HepG2 (cell line): ENCODE measurements around the gene RELB. TPM values are rescaled to one million over a fixed set of nuclear protein-coding genes. Genes with fewer than 3 reads are reported as not detected.

Experiments used
- ATAC-seq: fragments of 200-7000 bp; cut with Tn5 transposase; 3 replicates; pipeline ENCODE4 v1.9.1; 2020; ENCODE audit warnings: mild to moderate bottlenecking, moderate library complexity
- BruUV-seq: library from RNA; stranded (reverse); fragments of 400-500 nt; replicated peaks from 2 replicates; lab custom pipeline; 2021; lab: Mats Ljungman, UMichigan
- CTCF ChIA-PET: fragments of 300-600 bp; formaldehyde crosslinking; extraction: SDS; loops from one replicate; lab custom pipeline; 2021; ENCODE audit warnings: low total read pairs, inconsistent platforms, low intra/inter-chr PET ratio; lab: Yijun Ruan, JAX
- POLR2A ChIA-PET: fragments of 350-600 bp; sonication (Branson Sonifier 250); formaldehyde crosslinking; loops from one replicate; lab custom pipeline; 2020; ENCODE audit warnings: antibody characterized with exemption, inconsistent platforms; lab: Yijun Ruan, JAX
- DNase-seq: peaks from one replicate; pipeline ENCODE4 v3.0.0-alpha.2; 2015; ENCODE audit warnings: low spot score
- FAIRE-seq: peaks from 3 replicates; lab custom pipeline; 2011; peaks lifted over from hg19 to GRCh38; lab: Jason Lieb, UNC
- H2AFZ ChIP-seq: one replicate; pipeline ENCODE4 v1.6.1; 2011; ENCODE audit warnings: low read length, inconsistent platforms
- H3K27ac ChIP-seq: fragments of 300-600 bp; 3 replicates; pipeline ENCODE4 v1.8.0; 2011; ENCODE audit warnings: mixed run types, mild to moderate bottlenecking, mixed read lengths, low read length, inconsistent platforms; ENCODE audit not compliant: insufficient read depth; ENCODE audit errors: extremely low read length
- H3K27me3 ChIP-seq, 2 experiments: fragments of 200-600 bp in 1 of 2; 2 replicates in 1 of 2; 3 replicates in 1 of 2; pipeline versions ENCODE4 v1.6.0 to v1.8.0; 2011; ENCODE audit warnings: low read length in 2 of 2, mild to moderate bottlenecking in 2 of 2, moderate library complexity in 2 of 2, inconsistent platforms in 1 of 2; ENCODE audit not compliant: insufficient read depth in 2 of 2, control insufficient read depth in 1 of 2
- H3K36me3 ChIP-seq, 2 experiments: fragments of 200-600 bp in 1 of 2; replicated peaks in 1 of 2; 2 replicates in 1 of 2; 3 replicates in 1 of 2; pipeline versions ENCODE4 v1.5.1 to v1.8.0; 2011; ENCODE audit warnings: low read length in 2 of 2, inconsistent platforms in 1 of 2; ENCODE audit not compliant: insufficient read depth in 2 of 2, control insufficient read depth in 1 of 2
- H3K4me1 ChIP-seq: 2 replicates; pipeline ENCODE4 v1.5.1; 2012; ENCODE audit warnings: low read length, inconsistent platforms; ENCODE audit not compliant: insufficient read depth
- H3K4me2 ChIP-seq: 2 replicates; pipeline ENCODE4 v1.6.0; 2011; ENCODE audit warnings: low read depth, low read length, inconsistent platforms
- H3K4me3 ChIP-seq, 3 experiments: fragments of 200-600 bp in 1 of 3; sonication (generic), shearing (Covaris generic) in 1 of 3; replicated peaks in 1 of 3; 2 replicates each; pipeline ENCODE4 v1.5.1; 2011 to 2016; ENCODE audit warnings: low read length in 3 of 3, inconsistent platforms in 2 of 3, low read depth in 2 of 3, mild to moderate bottlenecking in 2 of 3, control low read depth in 1 of 3, mixed read lengths in 1 of 3; ENCODE audit not compliant: insufficient read depth in 1 of 3
- H3K79me2 ChIP-seq: one replicate; pipeline ENCODE4 v1.6.1; 2011; ENCODE audit warnings: low read length, inconsistent platforms; ENCODE audit not compliant: insufficient read depth
- H3K9ac ChIP-seq: 2 replicates; pipeline ENCODE4 v1.6.0; 2011; ENCODE audit warnings: mild to moderate bottlenecking, low read depth, low read length, inconsistent platforms; ENCODE audit not compliant: insufficient read depth
- H3K9me3 ChIP-seq: 2 replicates; pipeline ENCODE4 v1.5.1; 2012; ENCODE audit warnings: mild to moderate bottlenecking, low read length
- H4K20me1 ChIP-seq: 2 replicates; pipeline ENCODE4 v1.6.0; 2011; ENCODE audit warnings: inconsistent platforms, mild to moderate bottlenecking, low read length, moderate library complexity; ENCODE audit not compliant: insufficient read depth
- ELF4 ChIP-seq: sonication (generic); formaldehyde crosslinking; IDR thresholded peaks from 2 replicates; pipeline ENCODE4 v1.5.0; 2020; ENCODE audit warnings: missing genetic modification reagents, mild to moderate bottlenecking, moderate library complexity, borderline replicate concordance
- ETS1 ChIP-seq: sonication (generic); formaldehyde crosslinking; IDR thresholded peaks from 2 replicates; pipeline ENCODE4 v1.4.0; 2020; ENCODE audit warnings: missing genetic modification reagents
- FIP1L1 ChIP-seq: fragments of 200-400 bp; formaldehyde crosslinking; IDR thresholded peaks from 2 replicates; pipeline ENCODE4 v1.6.1; 2018; ENCODE audit warnings: low read depth, mild to moderate bottlenecking, low read length, moderate library complexity, borderline replicate concordance; ENCODE audit not compliant: insufficient read depth
- GRHL1 ChIP-seq: sonication (generic); formaldehyde crosslinking; conservative IDR thresholded peaks from 2 replicates; pipeline ENCODE4 v1.8.0; 2022; ENCODE audit warnings: missing genetic modification reagents
- HDAC6 ChIP-seq: fragments of 200-600 bp; sonication (generic); IDR thresholded peaks from 2 replicates; pipeline ENCODE4 v1.7.0; 2017; ENCODE audit warnings: mild to moderate bottlenecking, antibody characterized with exemption, low read length, low read depth
- JUN ChIP-seq: sonication (generic); formaldehyde crosslinking; IDR thresholded peaks from 2 replicates; pipeline ENCODE4 v1.4.0; 2020; ENCODE audit warnings: mild to moderate bottlenecking, missing genetic modification reagents
- MTF2 ChIP-seq: sonication (generic); formaldehyde crosslinking; IDR thresholded peaks from 2 replicates; pipeline ENCODE4 v1.5.0; 2020; ENCODE audit warnings: missing genetic modification reagents, borderline replicate concordance
- TEAD2 ChIP-seq: sonication (generic); formaldehyde crosslinking; IDR thresholded peaks from 2 replicates; pipeline ENCODE4 v1.9.0; 2021; ENCODE audit warnings: missing genetic modification reagents
- ZFP37 ChIP-seq: sonication (generic); formaldehyde crosslinking; IDR thresholded peaks from 2 replicates; pipeline ENCODE4 v1.4.0; 2020; ENCODE audit warnings: missing genetic modification reagents, borderline replicate concordance
- ZFP41 ChIP-seq: sonication (generic); formaldehyde crosslinking; IDR thresholded peaks from 2 replicates; pipeline ENCODE4 v1.4.0; 2020; ENCODE audit warnings: mild to moderate bottlenecking, missing genetic modification reagents, borderline replicate concordance
- ZMYM4 ChIP-seq: sonication (generic); formaldehyde crosslinking; IDR thresholded peaks from 2 replicates; pipeline ENCODE4 v1.8.1; 2023; ENCODE audit warnings: mild to moderate bottlenecking, missing genetic modification reagents
- ZNF101 ChIP-seq: sonication (generic); formaldehyde crosslinking; IDR thresholded peaks from 2 replicates; pipeline ENCODE4 v1.4.0; 2020; ENCODE audit warnings: mild to moderate bottlenecking, low read depth, missing genetic modification reagents, borderline replicate concordance
- ZNF354B ChIP-seq: sonication (generic); formaldehyde crosslinking; IDR thresholded peaks from 2 replicates; pipeline ENCODE4 v1.8.0; 2022; ENCODE audit warnings: mild to moderate bottlenecking, missing genetic modification reagents
- ZNF619 ChIP-seq: sonication (generic); formaldehyde crosslinking; IDR thresholded peaks from 2 replicates; pipeline ENCODE4 v1.4.0; 2020; ENCODE audit warnings: mild to moderate bottlenecking, missing genetic modification reagents
- WGBS: methylation state at CpG from one replicate; pipeline ENCODE4 v1.1.6; 2017; ENCODE audit warnings: low lambda C conversion rate; 5-methylcytosine and 5-hydroxymethylcytosine counted together
- in situ Hi-C: cut with HindIII; loops from 2 replicates; pipeline ENCODE4 v1.10.0; 2017; ENCODE audit warnings: low pct_unique_long_range_greater_than_20kb; ENCODE audit not compliant: extremely low pct_ligation_motif_present
- intact Hi-C: fragments of 100-400 bp; cut with micrococcal nuclease; formaldehyde crosslinking; loops from one replicate; pipeline ENCODE4 v1.10.0; 2022; ENCODE audit not compliant: unreplicated experiment
- polyA plus RNA-seq, 8 experiments: library from polyadenylated mRNA; depleted of rRNA in 3 of 8; stranded (reverse) in 7 of 8; unstranded in 1 of 8; fragments of >200 nt; fragmentation: Illumina TruSeq in 4 of 8; extraction: Trizol in 4 of 8; gene quantifications; 2 replicates each; pipeline versions ENCODE4 v1.2.1 to v1.2.3, GENCODE V29; 2011 to 2016; ENCODE audit warnings: low read depth in 4 of 8, missing spikeins in 1 of 8, mixed read lengths in 1 of 8; ENCODE audit not compliant: insufficient read depth in 1 of 8
- total RNA-seq, 5 experiments: library from RNA; depleted of rRNA; stranded (reverse); fragments of >200 nt; fragmentation: Illumina TruSeq; extraction: Trizol; gene quantifications; 2 replicates each; pipeline ENCODE4 v1.2.3, GENCODE V29; 2016; ENCODE audit warnings: low read depth in 1 of 5

Gene RELB
- total and polyA plus RNA-seq, 2 of the 13 experiments (the other 11 are each of a cell fraction or from before 2014, with no cell fraction given) = 1.9 to 3.5 TPM

- TF ChIP-seq ZFP41 (CRISPR knock-in tag) = 0 out of 2 replicates have a peak, but pooled peaks have one; percentile 21
- no peak for TF ChIP-seq HDAC6
- no peak for TF ChIP-seq ZNF354B (CRISPR knock-in tag)
- no peak for TF ChIP-seq ETS1 (CRISPR knock-in tag)
These were observed 77.3 kb downstream of the RELB start (continued) for GRCh38 chr19:45078390-45079062.

GRCh38 chr19:45079063-45079910 is 78.0 kb downstream of the RELB start, which contains the start of gene GEMIN7:
Gene GEMIN7 (plus strand): TSS chr19:45079260. CDS start chr19:45090115, 10,855 bp downstream.
- Histone ChIP-seq H3K36me3 (peaks cover 5 to 9% of the 10 kb centered on the region in 2 experiments; a peak in 4 of 5 replicates), H3K4me1 (peaks cover 51% of the 10 kb centered on the region), H3K4me2 (peak within 1 kb of the TSS; percentile 92), H4K20me1 (no peaks in the 10 kb centered on the region), H3K9me3 (no peaks in the 10 kb centered on the region), H3K79me2 (peaks cover 37% of the 10 kb centered on the region), H2AFZ (peak within 1 kb of the TSS; percentile 62), H3K27me3 (no peaks in the 10 kb centered on the region; a peak in 1 of 5 replicates), H3K4me3 (peak within 1 kb of the TSS; percentile 87 to 95 (median 93)), H3K27ac (peak within 1 kb of the TSS; percentile 77), H3K9ac (peak within 1 kb of the TSS; percentile 92)
- intact Hi-C loops (loop anchor here (5.0 kb wide), 1 partner anchor 48 kb away; no protein-coding TSS in a partner anchor), in situ Hi-C loops (no loop called here)
- 1% methylated on average over 36 of the region's 61 CpGs for WGBS
- CTCF ChIA-PET = no interaction called here
- peak; percentile 74 for ATAC-seq
- POLR2A ChIA-PET = interaction anchor here (0.9 to 2.6 kb wide), 11 partner anchors 13 to 173 kb away, joined by 3 to 14 read pairs (median 4); partner anchors contain the start of genes APOE, CLASRP, PPP1R37 and TRAPPC6A
- TSS peak; percentile 80 for BruUV-seq
- peak; percentile 8 for FAIRE-seq
- DNase-seq = peak; percentile 60
- TF ChIP-seq MTF2 (0 out of 2 replicates have a peak, but pooled peaks have one; percentile 14), ELF4 (CRISPR knock-in tag) (no peak), TEAD2 (0 out of 2 replicates have a peak, but pooled peaks have one; percentile 54), GRHL1 (CRISPR knock-in tag) (no peak), ZNF619 (0 out of 2 replicates have a peak, but pooled peaks have one; percentile 27), ZNF101 (peak; percentile 75; the same call in 1 of the 2 replicates), JUN (peak; percentile 16; the same call in 1 of the 2 replicates), ZMYM4 (CRISPR knock-in tag) (peak; percentile 90), ZFP37 (peak; percentile 80; the same call in 1 of the 2 replicates), FIP1L1 (no peak)
